NCI-H774 (cell line): Measurements from ENCODE around the gene PEX26.
A peak's percentile ranks its signal among the peaks of the same experiment; 100 is the strongest.
"Not testable (repeated sequence)": the region's sequence is repeated elsewhere in the genome, so short reads cannot be mapped to it uniquely, and the experiment has no call there.

Experiments used
- DNase-seq: peaks from one replicate; lab custom pipeline; 2025; lab: John Stamatoyannopoulos, UW

The PEX26 gene

GRCh38 chr22:18077639-18078328 is at the start of gene PEX26:
TSS of gene PEX26 (plus strand) at chr22:18077990. CDS start at chr22:18078377, 387 bp downstream.
- peak; percentile 94 for DNase-seq

- DNase-seq, result no peak
Observed at GRCh38 chr22:18028817-18029527, 48.8 kb upstream of the PEX26 start.

GRCh38 chr22:18029686-18030267 is 48.0 kb upstream of the PEX26 start:
- no peak for DNase-seq

GRCh38 chr22:18031695-18032454 is 45.9 kb upstream of the PEX26 start:
- no peak for DNase-seq

- DNase-seq, result no peak
Observed at GRCh38 chr22:18032455-18033101, 45.2 kb upstream of the PEX26 start.

GRCh38 chr22:18033204-18033998 is 44.4 kb upstream of the PEX26 start:
- no peak for DNase-seq

GRCh38 chr22:18034076-18034475 is 43.7 kb upstream of the PEX26 start:
- DNase-seq, result no peak

- no peak for DNase-seq
Observed at GRCh38 chr22:18035751-18036150, 42.0 kb upstream of the PEX26 start.

GRCh38 chr22:18040898-18041297 is 36.9 kb upstream of the PEX26 start:
- DNase-seq, result not testable (repeated sequence)

- no peak for DNase-seq
Observed at GRCh38 chr22:18042685-18043084, 35.1 kb upstream of the PEX26 start.

- peak; percentile 87 for DNase-seq
Observed at GRCh38 chr22:18044548-18045271, 33.1 kb upstream of the PEX26 start.

- DNase-seq, result no peak
Observed at GRCh38 chr22:18045794-18046193, 32.0 kb upstream of the PEX26 start.

GRCh38 chr22:18048041-18048440 is 29.7 kb upstream of the PEX26 start:
- no peak for DNase-seq

- no peak for DNase-seq
Observed at GRCh38 chr22:18048441-18048898, 29.3 kb upstream of the PEX26 start.

- no peak for DNase-seq
Observed at GRCh38 chr22:18050065-18050464, 27.7 kb upstream of the PEX26 start.

GRCh38 chr22:18051113-18051512 is 26.7 kb upstream of the PEX26 start:
- not testable (repeated sequence) for DNase-seq

- DNase-seq, result not testable (repeated sequence)
Observed at GRCh38 chr22:18053216-18053946, 24.4 kb upstream of the PEX26 start.

- DNase-seq, result no peak
Observed at GRCh38 chr22:18055619-18056160, 22.1 kb upstream of the PEX26 start.

- peak; percentile 55 for DNase-seq
Observed at GRCh38 chr22:18056161-18056666, 21.6 kb upstream of the PEX26 start.
